Non-pigmented ciliary epithelial cell (primary cell): Measurements from ENCODE around the gene OPN1MW2.
"Not testable (repeated sequence)": the region's sequence is repeated elsewhere in the genome, so short reads cannot be mapped to it uniquely, and the experiment has no call there.

ENCODE experiments used
- DNase-seq: peaks from one replicate; pipeline ENCODE4 v3.0.0-alpha.2; 2010; ENCODE audit warnings: low read depth

Gene OPN1MW2

GRCh38 chrX:154269245-154269644 is 49.7 kb downstream of the OPN1MW2 start:
- not testable (repeated sequence) for DNase-seq
